Measurements from ENCODE around the gene KCNQ1OT1. TPM values are rescaled to one million over a fixed set of nuclear protein-coding genes. Genes with fewer than 3 reads are reported as not detected.

The KCNQ1OT1 gene
- total RNA-seq, 1 experiment from 2014 or later: 1.2 TPM

- Histone ChIP-seq H3K23ac (ENCODE audit: insufficient read length, low read depth, low read length) (no peak overlapping the region), H3K23me2 (ENCODE audit: insufficient read length, low read depth, low read length, poor library complexity, severe bottlenecking) (no peaks in the 10 kb centered on the region), H3K9ac (ENCODE audit: extremely low read depth, insufficient read length, low read length) (no peak overlapping the region), H3K27ac (ENCODE audit: insufficient read length, low read depth, low read length) (no peak overlapping the region), H2BK20ac (ENCODE audit: low read depth, low read length, poor library complexity, severe bottlenecking) (no peak overlapping the region), H4K8ac (replicated peaks; ENCODE audit: insufficient read length, low read depth, low read length) (no peak overlapping the region), H2BK120ac (ENCODE audit: low read depth, low read length, poor library complexity, severe bottlenecking) (no peak overlapping the region), H3K4ac (ENCODE audit: low read depth, low read length) (no peak overlapping the region), H3K27me3 (ENCODE audit: insufficient read depth, low read length) (peaks cover 7% of the 10 kb centered on the region; the same call in 1 of the 2 replicates), H2AK5ac (ENCODE audit: insufficient read length, low read length) (no peak overlapping the region), H3K79me1 (ENCODE audit: insufficient read depth, low read depth, low read length, poor library complexity, severe bottlenecking) (no peaks in the 10 kb centered on the region), H3K4me2 (ENCODE audit: insufficient read depth, insufficient read length, low read length) (no peak overlapping the region), H3K9me3 (ENCODE audit: control insufficient read depth, low read depth, low read length) (no peaks in the 10 kb centered on the region), H2BK15ac (ENCODE audit: low read depth, low read length) (no peak overlapping the region), H2BK12ac (ENCODE audit: insufficient read length, low read depth, low read length) (no peak overlapping the region), H3T11ph (ENCODE audit: low read length) (no peak overlapping the region), H4K20me1 (ENCODE audit: control insufficient read depth, insufficient read depth, insufficient read length) (no peaks in the 10 kb centered on the region), H3K18ac (ENCODE audit: insufficient read length, low read depth, low read length) (no peak overlapping the region), H3K56ac (ENCODE audit: insufficient read length, low read depth, low read length) (no peak overlapping the region), H2BK5ac (ENCODE audit: insufficient read length, low read length) (no peak overlapping the region), H4K91ac (ENCODE audit: insufficient read length, low read depth, low read length) (no peak overlapping the region), H4K5ac (ENCODE audit: insufficient read length, low read depth, low read length) (no peak overlapping the region), H3K14ac (ENCODE audit: insufficient read depth, low read length) (no peak overlapping the region), H3K79me2 (ENCODE audit: insufficient read depth, low read length) (no peaks in the 10 kb centered on the region), H3K4me1 (ENCODE audit: insufficient read depth, low read length) (no peaks in the 10 kb centered on the region; the same call in 1 of the 2 replicates), H2AFZ (ENCODE audit: low read length) (no peak overlapping the region)
- WGBS (ENCODE audit: extremely low coverage, insufficient read length, low lambda C conversion rate): no CpG with 5 or more reads among the region's 16 CpGs
- Mint-ChIP-seq H3K36me3 (ENCODE audit: insufficient read depth in 1 of 3, low read depth in 3 of 3) (no peaks in the 10 kb centered on the region), H3K4me3 (no peak overlapping the region), H3K9me3 (no peaks in the 10 kb centered on the region; a peak in 1 of 5 replicates), H3K27ac (no peak overlapping the region), H3K27me3 (ENCODE audit: low read depth) (peaks cover 100% of the 10 kb centered on the region), H3K4me1 (peaks cover 35% of the 10 kb centered on the region in 2 experiments)
- no peak for TF ChIP-seq CTCF (conservative IDR thresholded peaks at IDR 0.05)
- DNase-seq: no peak
These were observed 24.3 kb upstream of the KCNQ1OT1 start for GRCh38 chr11:2724104-2724503.
